PFSK-1 (cell line): Measurements from ENCODE around the gene MAP4K5.

ENCODE experiments used
- FOXP2 ChIP-seq: optimal IDR thresholded peaks from 2 replicates; pipeline ENCODE3; 2011; ENCODE audit warnings: borderline replicate concordance, control low read depth, inconsistent platforms; ENCODE audit not compliant: insufficient read depth; ENCODE audit errors: extremely low read length, extremely low read depth
- POLR2AphosphoS5 ChIP-seq: IDR thresholded peaks from 2 replicates; pipeline ENCODE4 v1.6.1; 2012; ENCODE audit warnings: low read depth, mild to moderate bottlenecking, control low read depth, low read length, moderate library complexity

DNA sequence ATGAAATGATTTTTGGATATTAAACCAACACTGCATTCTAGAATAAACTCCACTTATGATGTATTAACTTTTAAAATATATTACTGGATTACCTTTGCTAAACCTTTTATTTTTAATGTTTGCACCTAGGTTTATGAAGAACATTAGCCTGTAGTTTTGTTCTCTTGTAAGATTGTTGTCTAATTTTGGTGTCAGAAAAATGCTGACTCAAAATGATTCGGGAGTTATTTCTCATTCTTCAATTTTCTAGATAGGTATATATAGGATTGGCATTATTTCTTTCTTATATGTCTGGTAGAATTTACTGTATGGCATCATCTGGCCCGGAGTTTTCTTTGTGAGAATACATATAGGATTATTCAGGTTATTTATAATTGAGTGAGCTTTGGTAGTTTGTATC is 54.6 kb downstream of the MAP4K5 start:
- TF ChIP-seq POLR2AphosphoS5 (no peak), FOXP2 (no peak)
